Measurements from ENCODE around the gene FAM131B. TPM values are rescaled to one million over a fixed set of nuclear protein-coding genes. Genes with fewer than 3 reads are reported as not detected.

Gene FAM131B
- total RNA-seq, 1 experiment from 2014 or later = 0.19 TPM

- POLR2A ChIA-PET = no interaction called here
- no peak for DNase-seq (ENCODE audit: unreplicated experiment)
- Mint-ChIP-seq H3K4me3 (ENCODE audit: unreplicated experiment) (no peak overlapping the region), H3K27me3 (ENCODE audit: insufficient read depth, unreplicated experiment) (no peaks in the 10 kb centered on the region), H3K9me3 (ENCODE audit: unreplicated experiment) (no peaks in the 10 kb centered on the region), H3K4me1 (ENCODE audit: insufficient read depth, unreplicated experiment) (peaks cover 16% of the 10 kb centered on the region), H3K27ac (ENCODE audit: low read depth, unreplicated experiment) (no peak overlapping the region), H3K36me3 (ENCODE audit: insufficient read depth, unreplicated experiment) (peaks cover 33% of the 10 kb centered on the region)
- TF ChIP-seq CTCF (IDR thresholded peaks at IDR 0.05; ENCODE audit: unreplicated experiment) = no peak
- CTCF ChIA-PET = interaction anchor here (0.6 to 1.0 kb wide), 5 partner anchors 30 to 145 kb away, joined by 3 to 5 read pairs (median 3); no protein-coding TSS in a partner anchor
- BruUV-seq (replicated peaks) = no TSS peak
- intact Hi-C loops (cut with micrococcal nuclease) = no loop called here
Measured at GRCh38 chr7:143385891-143386781, 23.6 kb upstream of the FAM131B start.

- peaks cover 31% of the 10 kb centered on the region for H3K36me3 Mint-ChIP-seq (ENCODE audit: insufficient read depth, unreplicated experiment)
- TF ChIP-seq CTCF (IDR thresholded peaks at IDR 0.05; ENCODE audit: unreplicated experiment) = no peak
Measured at GRCh38 chr7:143384661-143385631, 22.4 kb upstream of the FAM131B start.

GRCh38 chr7:143384148-143384547 is 21.6 kb upstream of the FAM131B start:
- intact Hi-C loops (cut with micrococcal nuclease) = loop anchor here (5.0 kb wide), 1 partner anchor 518 kb away; the partner anchor contains the start of gene TCAF1
- POLR2A ChIA-PET = interaction anchor here (1.0 to 1.5 kb wide), 4 partner anchors 9 to 47 kb away, joined by 3 to 6 read pairs (median 3); no protein-coding TSS in a partner anchor

More at GRCh38 chr7:143384661-143385631, 22.4 kb upstream of the FAM131B start:
- H3K9me3 Mint-ChIP-seq (ENCODE audit: unreplicated experiment) = no peaks in the 10 kb centered on the region
- DNase-seq (ENCODE audit: unreplicated experiment) = no peak
- no peaks in the 10 kb centered on the region for H3K27me3 Mint-ChIP-seq (ENCODE audit: insufficient read depth, unreplicated experiment)
- ChIA-PET POLR2A (interaction anchor here (1.0 to 1.5 kb wide), 5 partner anchors 8 to 47 kb away, joined by 3 to 6 read pairs (median 3); no protein-coding TSS in a partner anchor), CTCF (interaction anchor here (0.6 to 1.6 kb wide), 6 partner anchors 13 to 145 kb away, joined by 3 to 7 read pairs (median 4); no protein-coding TSS in a partner anchor)
- intact Hi-C loops (cut with micrococcal nuclease) = loop anchor here (5.0 kb wide), 1 partner anchor 517 kb away; the partner anchor contains the start of gene TCAF1
- H3K27ac Mint-ChIP-seq (ENCODE audit: low read depth, unreplicated experiment) = no peak overlapping the region
- peaks cover 13% of the 10 kb centered on the region for H3K4me1 Mint-ChIP-seq (ENCODE audit: insufficient read depth, unreplicated experiment)
- no TSS peak for BruUV-seq (replicated peaks)
- H3K4me3 Mint-ChIP-seq (ENCODE audit: unreplicated experiment) = no peak overlapping the region

More at GRCh38 chr7:143384148-143384547, 21.6 kb upstream of the FAM131B start:
- H3K9me3 Mint-ChIP-seq (ENCODE audit: unreplicated experiment) = no peaks in the 10 kb centered on the region
- H3K36me3 Mint-ChIP-seq (ENCODE audit: insufficient read depth, unreplicated experiment) = peaks cover 24% of the 10 kb centered on the region
- BruUV-seq (replicated peaks) = no TSS peak
- CTCF ChIA-PET = interaction anchor here (0.7 to 1.6 kb wide), 6 partner anchors 12 to 144 kb away, joined by 3 to 7 read pairs (median 4); no protein-coding TSS in a partner anchor
- no peaks in the 10 kb centered on the region for H3K27me3 Mint-ChIP-seq (ENCODE audit: insufficient read depth, unreplicated experiment)
- peaks cover 19% of the 10 kb centered on the region for H3K4me1 Mint-ChIP-seq (ENCODE audit: insufficient read depth, unreplicated experiment)
- TF ChIP-seq CTCF (IDR thresholded peaks at IDR 0.05; ENCODE audit: unreplicated experiment) = no peak
- DNase-seq (ENCODE audit: unreplicated experiment) = peak; percentile 49
- H3K27ac Mint-ChIP-seq (ENCODE audit: low read depth, unreplicated experiment) = no peak overlapping the region
- no peak overlapping the region for H3K4me3 Mint-ChIP-seq (ENCODE audit: unreplicated experiment)

All from MCF 10A (cell line).